Measurements from ENCODE around the gene KDM6A.

Gene KDM6A

GRCh38 chrX:45007598-45007997, 134.6 kb downstream of the KDM6A start:
- in situ Hi-C loops (cut with HindIII; ENCODE audit: low sequenced_read_pairs): loop anchor here (5.0 kb wide), 1 partner anchor 50 kb away; no protein-coding TSS in a partner anchor
- no peak for TF ChIP-seq CTCF (IDR thresholded peaks at IDR 0.05; ENCODE audit: low read depth, low read length, missing control alignments)
- H3K4me3 ChIP-seq (ENCODE audit: low read depth, low read length): no peak overlapping the region
- DNase-seq (ENCODE audit: low read depth): no peak

GRCh38 chrX:45009371-45010000, 136.5 kb downstream of the KDM6A start:
- DNase-seq (ENCODE audit: low read depth): no peak
- TF ChIP-seq CTCF (IDR thresholded peaks at IDR 0.05; ENCODE audit: low read depth, low read length, missing control alignments): no peak
- in situ Hi-C loops (cut with HindIII; ENCODE audit: low sequenced_read_pairs): loop anchor here (5.0 kb wide), 1 partner anchor 52 kb away; no protein-coding TSS in a partner anchor
- H3K4me3 ChIP-seq (ENCODE audit: low read depth, low read length): no peak overlapping the region

GRCh38 chrX:45011131-45011530, 138.1 kb downstream of the KDM6A start:
- TF ChIP-seq CTCF (IDR thresholded peaks at IDR 0.05; ENCODE audit: low read depth, low read length, missing control alignments): no peak
- no peak for DNase-seq (ENCODE audit: low read depth)
- no peak overlapping the region for H3K4me3 ChIP-seq (ENCODE audit: low read depth, low read length)
- in situ Hi-C loops (cut with HindIII; ENCODE audit: low sequenced_read_pairs): no loop called here

DNA sequence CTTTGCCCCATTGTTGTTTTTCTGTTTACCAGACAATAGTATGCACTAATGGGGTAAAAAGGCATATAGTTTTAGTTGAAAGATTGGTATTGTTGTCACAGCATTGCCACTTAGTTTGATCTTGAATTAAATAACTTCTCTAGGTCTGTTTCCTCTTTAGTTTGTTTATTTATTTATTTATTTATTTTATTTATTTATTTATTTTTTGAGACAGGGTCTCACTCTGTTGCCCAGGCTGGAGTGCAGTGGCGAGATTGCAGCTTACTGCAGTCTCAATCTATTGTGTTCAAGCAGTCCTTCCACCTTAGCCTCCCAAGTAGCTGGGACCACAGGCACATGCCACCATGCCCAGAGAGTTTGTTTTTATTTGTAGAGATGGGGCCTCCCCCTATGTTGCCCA, 138.6 kb downstream of the KDM6A start:
- TF ChIP-seq CTCF (IDR thresholded peaks at IDR 0.05; ENCODE audit: low read depth, low read length, missing control alignments): no peak
- DNase-seq (ENCODE audit: low read depth): no peak
- in situ Hi-C loops (cut with HindIII; ENCODE audit: low sequenced_read_pairs): no loop called here
- H3K4me3 ChIP-seq (ENCODE audit: low read depth, low read length): no peak overlapping the region

DNA sequence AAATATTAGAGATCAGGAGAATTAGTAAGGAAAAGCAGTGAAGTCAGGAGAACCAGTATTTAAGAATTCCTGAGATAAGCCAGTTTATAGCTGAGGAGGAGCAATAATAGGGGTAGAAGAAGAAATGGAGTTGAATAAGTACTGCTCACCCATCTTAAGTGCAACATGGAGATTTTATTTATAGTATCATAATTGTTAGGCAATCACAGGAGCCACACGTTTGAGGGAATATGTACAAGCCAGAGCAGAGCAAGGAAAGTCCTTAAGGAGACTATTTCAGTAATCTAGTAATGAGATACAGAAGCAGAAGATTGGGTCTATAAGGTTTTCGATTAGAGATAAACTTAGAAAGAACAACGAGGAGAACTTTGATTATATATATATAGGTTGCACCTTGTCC, 145.0 kb downstream of the KDM6A start:
- H3K4me3 ChIP-seq (ENCODE audit: low read depth, low read length): no peak overlapping the region
- DNase-seq (ENCODE audit: low read depth): no peak
- TF ChIP-seq CTCF (IDR thresholded peaks at IDR 0.05; ENCODE audit: low read depth, low read length, missing control alignments): no peak
- in situ Hi-C loops (cut with HindIII; ENCODE audit: low sequenced_read_pairs): no loop called here

DNA sequence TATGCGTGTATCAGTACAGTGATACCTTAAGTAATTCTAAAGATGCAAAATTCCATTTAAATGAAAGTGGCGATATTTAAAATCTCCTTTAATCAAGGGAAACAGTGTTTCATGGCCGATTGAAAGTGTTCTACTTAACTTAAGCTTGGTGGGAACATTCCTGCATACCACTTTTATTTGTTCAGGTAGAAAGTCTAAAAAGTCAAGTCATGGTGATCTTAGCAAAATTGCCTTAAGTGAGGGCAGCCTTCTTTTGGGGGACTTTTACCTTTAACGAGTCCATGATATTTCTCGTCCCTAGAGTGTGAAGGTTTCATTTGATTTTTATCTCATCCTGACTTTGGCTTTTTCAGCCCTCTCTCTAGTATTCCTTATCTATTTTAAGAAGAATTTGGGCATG, 149.2 kb downstream of the KDM6A start:
- no peak overlapping the region for H3K4me3 ChIP-seq (ENCODE audit: low read depth, low read length)
- TF ChIP-seq CTCF (IDR thresholded peaks at IDR 0.05; ENCODE audit: low read depth, low read length, missing control alignments): no peak
- DNase-seq (ENCODE audit: low read depth): no peak
- in situ Hi-C loops (cut with HindIII; ENCODE audit: low sequenced_read_pairs): no loop called here

Data from astrocyte of the cerebellum (primary cell).